ENCODE measurements around the gene DAPK1.

Gene DAPK1

GRCh38 chr9:87518702-87519335 lies 21.2 kb downstream of the DAPK1 start:
- Histone ChIP-seq H4K20me1 (ENCODE audit: insufficient read depth, low read length) (no peaks in the 10 kb centered on the region), H3K27ac (ENCODE audit: low read length) (no peak overlapping the region), H3K4me3 (ENCODE audit: low read depth in 1 of 2, low read length in 2 of 2) (no peak overlapping the region), H3K79me2 (ENCODE audit: insufficient read depth, low read length) (no peaks in the 10 kb centered on the region), H3K27me3 (ENCODE audit: insufficient read depth, low read length, poor library complexity) (no peaks in the 10 kb centered on the region), H3K9me3 (ENCODE audit: insufficient read depth, low read length, severe bottlenecking) (no peaks in the 10 kb centered on the region), H3K9ac (ENCODE audit: low read depth, low read length) (no peak overlapping the region), H3K4me2 (ENCODE audit: insufficient read depth, low read length) (no peak overlapping the region), H3K36me3 (ENCODE audit: insufficient read depth, low read length) (no peaks in the 10 kb centered on the region), H3K4me1 (ENCODE audit: insufficient read depth, low read length) (no peaks in the 10 kb centered on the region), H2AFZ (ENCODE audit: low read depth, low read length) (no peak overlapping the region)
- no peak for ATAC-seq (ENCODE audit: insufficient read depth, low read depth)
- TF ChIP-seq CTCF (IDR thresholded peaks at IDR 0.05; ENCODE audit: borderline replicate concordance, extremely low read depth, low read length, poor library complexity, severe bottlenecking) (no peak), EZH2 (IDR thresholded peaks at IDR 0.05; ENCODE audit: borderline replicate concordance, low read depth, low read length, severe bottlenecking) (no peak)
- DNase-seq: no peak

- no peaks in the 10 kb centered on the region for H3K4me1 ChIP-seq (ENCODE audit: insufficient read depth, low read length)
- no peak for TF ChIP-seq CTCF (IDR thresholded peaks at IDR 0.05; ENCODE audit: borderline replicate concordance, extremely low read depth, low read length, poor library complexity, severe bottlenecking)
- TF ChIP-seq EZH2 (IDR thresholded peaks at IDR 0.05; ENCODE audit: borderline replicate concordance, low read depth, low read length, severe bottlenecking): no peak
- no peak overlapping the region for H2AFZ ChIP-seq (ENCODE audit: low read depth, low read length)
- no peaks in the 10 kb centered on the region for H3K36me3 ChIP-seq (ENCODE audit: insufficient read depth, low read length)
- no peak overlapping the region for H3K4me3 ChIP-seq (ENCODE audit: low read depth in 1 of 2, low read length in 2 of 2)
- no peak overlapping the region for H3K9ac ChIP-seq (ENCODE audit: low read depth, low read length)
- no peaks in the 10 kb centered on the region for H4K20me1 ChIP-seq (ENCODE audit: insufficient read depth, low read length)
- no peaks in the 10 kb centered on the region for H3K9me3 ChIP-seq (ENCODE audit: insufficient read depth, low read length, severe bottlenecking)
- no peaks in the 10 kb centered on the region for H3K79me2 ChIP-seq (ENCODE audit: insufficient read depth, low read length)
- H3K27ac ChIP-seq (ENCODE audit: low read length): no peak overlapping the region
- ATAC-seq (ENCODE audit: insufficient read depth, low read depth) (no peak), DNase-seq (no peak)
- H3K27me3 ChIP-seq (ENCODE audit: insufficient read depth, low read length, poor library complexity): no peaks in the 10 kb centered on the region
- no peak overlapping the region for H3K4me2 ChIP-seq (ENCODE audit: insufficient read depth, low read length)
Observed at GRCh38 chr9:87519461-87519860, 21.8 kb downstream of the DAPK1 start.

- ATAC-seq (ENCODE audit: insufficient read depth, low read depth) (no peak), DNase-seq (no peak)
- TF ChIP-seq CTCF (IDR thresholded peaks at IDR 0.05; ENCODE audit: borderline replicate concordance, extremely low read depth, low read length, poor library complexity, severe bottlenecking) (no peak), EZH2 (IDR thresholded peaks at IDR 0.05; ENCODE audit: borderline replicate concordance, low read depth, low read length, severe bottlenecking) (no peak)
- Histone ChIP-seq H3K9me3 (ENCODE audit: insufficient read depth, low read length, severe bottlenecking) (no peaks in the 10 kb centered on the region), H3K27me3 (ENCODE audit: insufficient read depth, low read length, poor library complexity) (no peaks in the 10 kb centered on the region), H3K79me2 (ENCODE audit: insufficient read depth, low read length) (no peaks in the 10 kb centered on the region), H3K4me1 (ENCODE audit: insufficient read depth, low read length) (no peaks in the 10 kb centered on the region), H3K36me3 (ENCODE audit: insufficient read depth, low read length) (no peaks in the 10 kb centered on the region), H3K4me2 (ENCODE audit: insufficient read depth, low read length) (no peak overlapping the region), H3K27ac (ENCODE audit: low read length) (no peak overlapping the region), H3K9ac (ENCODE audit: low read depth, low read length) (no peak overlapping the region), H4K20me1 (ENCODE audit: insufficient read depth, low read length) (no peaks in the 10 kb centered on the region), H3K4me3 (ENCODE audit: low read depth in 1 of 2, low read length in 2 of 2) (no peak overlapping the region), H2AFZ (ENCODE audit: low read depth, low read length) (no peak overlapping the region)
Observed at GRCh38 chr9:87520172-87520683, 22.6 kb downstream of the DAPK1 start.

Measured in DND-41 (cell line).